DND-41 (cell line): ENCODE results near the gene ZIC4.

Source experiments
- ATAC-seq: fragments of 200-7000 bp; cut with Tn5 transposase; 3 replicates; pipeline ENCODE4 v1.9.1; 2021; ENCODE audit warnings: low read depth; ENCODE audit not compliant: insufficient read depth
- DNase-seq: peaks from one replicate; pipeline ENCODE4 v3.0.0-alpha.2; 2020
- H2AFZ ChIP-seq: 2 replicates; pipeline ENCODE4 v1.6.0; 2012; ENCODE audit warnings: low read depth, low read length
- H3K27ac ChIP-seq: 2 replicates; pipeline ENCODE4 v1.5.1; 2012; ENCODE audit warnings: low read length, inconsistent platforms
- H3K27me3 ChIP-seq: fragments of 200-600 bp; sonication (generic); 2 replicates; pipeline ENCODE4 v1.6.0; 2012; ENCODE audit warnings: low read length, mild to moderate bottlenecking, inconsistent platforms; ENCODE audit not compliant: insufficient read depth, poor library complexity
- H3K36me3 ChIP-seq: 2 replicates; pipeline ENCODE4 v1.5.1; 2012; ENCODE audit warnings: low read length, inconsistent platforms; ENCODE audit not compliant: insufficient read depth
- H3K4me1 ChIP-seq: 2 replicates; pipeline ENCODE4 v1.5.1; 2012; ENCODE audit warnings: mild to moderate bottlenecking, low read length; ENCODE audit not compliant: insufficient read depth
- H3K4me2 ChIP-seq: 2 replicates; pipeline ENCODE4 v1.6.0; 2012; ENCODE audit warnings: mild to moderate bottlenecking, moderate library complexity, low read length, inconsistent platforms; ENCODE audit not compliant: insufficient read depth
- H3K4me3 ChIP-seq, 2 experiments: fragments of 200-600 bp in 1 of 2; shearing (Covaris generic) in 1 of 2; 2 replicates each; pipeline ENCODE4 v1.5.1; 2012 to 2016; ENCODE audit warnings: inconsistent platforms in 2 of 2, low read length in 2 of 2, mild to moderate bottlenecking in 2 of 2, low read depth in 1 of 2, moderate library complexity in 1 of 2
- H3K79me2 ChIP-seq: 2 replicates; pipeline ENCODE4 v1.6.0; 2012; ENCODE audit warnings: low read length, inconsistent platforms; ENCODE audit not compliant: insufficient read depth
- H3K9ac ChIP-seq: 2 replicates; pipeline ENCODE4 v1.6.0; 2012; ENCODE audit warnings: low read depth, mild to moderate bottlenecking, inconsistent platforms, low read length, moderate library complexity
- H3K9me3 ChIP-seq: 2 replicates; pipeline ENCODE4 v1.5.1; 2012; ENCODE audit warnings: low read length, moderate library complexity, mild to moderate bottlenecking, inconsistent platforms; ENCODE audit not compliant: insufficient read depth, severe bottlenecking
- H4K20me1 ChIP-seq: 2 replicates; pipeline ENCODE4 v1.6.0; 2012; ENCODE audit warnings: low read length; ENCODE audit not compliant: insufficient read depth
- CTCF ChIP-seq: IDR thresholded peaks from 2 replicates; pipeline ENCODE4 v1.5.1; 2012; ENCODE audit warnings: borderline replicate concordance, low read length, moderate library complexity, mild to moderate bottlenecking; ENCODE audit not compliant: poor library complexity, severe bottlenecking; ENCODE audit errors: extremely low read depth
- EZH2 ChIP-seq: IDR thresholded peaks from 3 replicates; pipeline ENCODE4 v1.6.1; 2012; ENCODE audit warnings: borderline replicate concordance, low read depth, mild to moderate bottlenecking, moderate library complexity, low read length, inconsistent platforms; ENCODE audit not compliant: severe bottlenecking

Gene ZIC4

GRCh38 chr3:147360051-147360439 lies 46.3 kb downstream of the ZIC4 start:
- TF ChIP-seq EZH2 (no peak), CTCF (no peak)
- no peaks in the 10 kb centered on the region for H3K79me2 ChIP-seq
- no peaks in the 10 kb centered on the region for H3K27me3 ChIP-seq
- H3K4me3 ChIP-seq = no peak overlapping the region
- H3K4me2 ChIP-seq = no peak overlapping the region
- H3K9ac ChIP-seq = no peak overlapping the region
- H3K27ac ChIP-seq = no peak overlapping the region
- ATAC-seq (no peak), DNase-seq (no peak)
- no peaks in the 10 kb centered on the region for H3K9me3 ChIP-seq
- H4K20me1 ChIP-seq = no peaks in the 10 kb centered on the region
- H3K4me1 ChIP-seq = peaks cover 16% of the 10 kb centered on the region
- peak overlapping the region; percentile 67; the same call in 1 of the 2 replicates for H2AFZ ChIP-seq
- no peaks in the 10 kb centered on the region for H3K36me3 ChIP-seq

- no peak for TF ChIP-seq CTCF
- TF ChIP-seq EZH2 = no peak
- no peak overlapping the region for H3K27ac ChIP-seq
- no peak overlapping the region for H3K4me2 ChIP-seq
- no peaks in the 10 kb centered on the region for H3K79me2 ChIP-seq
- H3K4me1 ChIP-seq = peaks cover 16% of the 10 kb centered on the region
- no peaks in the 10 kb centered on the region for H3K36me3 ChIP-seq
- ATAC-seq (no peak), DNase-seq (no peak)
- no peak overlapping the region for H3K9ac ChIP-seq
- H3K4me3 ChIP-seq = no peak overlapping the region
- H3K9me3 ChIP-seq = no peaks in the 10 kb centered on the region
- no peaks in the 10 kb centered on the region for H3K27me3 ChIP-seq
- no peaks in the 10 kb centered on the region for H4K20me1 ChIP-seq
- H2AFZ ChIP-seq = no peak overlapping the region
Observed at GRCh38 chr3:147359177-147360050, 46.9 kb downstream of the ZIC4 start.

- Histone ChIP-seq H3K4me1 (peaks cover 16% of the 10 kb centered on the region), H3K4me2 (no peak overlapping the region), H3K36me3 (no peaks in the 10 kb centered on the region), H3K9me3 (no peaks in the 10 kb centered on the region), H3K79me2 (no peaks in the 10 kb centered on the region), H3K27me3 (no peaks in the 10 kb centered on the region), H3K27ac (no peak overlapping the region), H3K9ac (no peak overlapping the region), H3K4me3 (no peak overlapping the region), H4K20me1 (no peaks in the 10 kb centered on the region), H2AFZ (no peak overlapping the region; the same call in 1 of the 2 replicates)
- TF ChIP-seq EZH2 (no peak), CTCF (no peak)
- DNase-seq = no peak
- no peak for ATAC-seq
Observed at GRCh38 chr3:147358144-147358992, 48.0 kb downstream of the ZIC4 start.
